ENCODE results near the gene GOLGA8N. TPM values are rescaled to one million over a fixed set of nuclear protein-coding genes. Genes with fewer than 3 reads are reported as not detected.
"Not testable (repeated sequence)": the region's sequence is repeated elsewhere in the genome, so short reads cannot be mapped to it uniquely, and the experiment has no call there.

GOLGA8N gene
- total RNA-seq (1 to 10 TPM; 4.3 to 4.4 TPM), total RNA-seq (0.11 to 6.6 (median 1.8) reads per million in 172 experiments)
- polyA plus RNA-seq (2013, experiment 1 of 2) = 6.8 TPM
- 9.2 TPM for polyA plus RNA-seq (2013, experiment 2 of 2)

DNA sequence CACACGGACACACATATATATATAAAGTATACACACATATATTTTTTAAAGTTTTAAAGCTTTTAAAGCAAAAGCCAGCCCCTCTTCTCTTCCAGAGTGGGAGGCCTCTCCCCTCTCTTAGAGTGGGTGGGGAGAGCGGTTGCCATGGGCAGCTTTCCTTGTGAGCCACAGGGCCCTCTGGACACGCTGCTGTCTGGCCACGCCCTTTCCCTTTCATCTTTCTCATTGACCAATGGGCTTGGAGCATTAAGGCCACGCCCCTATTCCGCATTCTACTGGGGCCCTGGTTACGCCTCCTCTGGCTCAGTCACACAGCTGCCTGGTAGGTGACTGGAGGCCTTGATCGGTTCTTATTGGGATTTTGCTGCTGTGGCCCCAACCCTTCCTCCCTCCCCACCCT is at the start of gene GOLGA8N:
Gene GOLGA8N (plus strand): TSS at position 306 of the 400 bp plus-strand sequence.
- H3K9me3 ChIP-seq (ENCODE audit: control insufficient read depth in 1 of 2, insufficient read depth in 1 of 2, low read length in 2 of 2); H3K4me3 Mint-ChIP-seq; POLR2A ChIA-PET; H3K4me1 ChIP-seq (ENCODE audit: insufficient read depth, low read length); ATAC-seq (ENCODE audit: poor library complexity); intact Hi-C loops (cut with DNase I, micrococcal nuclease); H3K27me3 Mint-ChIP-seq; H3K36me3 Mint-ChIP-seq (ENCODE audit: low read depth); H3K27ac Mint-ChIP-seq; DNase-seq; H3K27ac ChIP-seq (ENCODE audit: low read depth in 1 of 2, low read length in 2 of 2); CTCF ChIA-PET; H3K4me1 Mint-ChIP-seq (ENCODE audit: low read depth); H3K36me3 ChIP-seq (ENCODE audit: insufficient read depth, low read length); H3K27me3 ChIP-seq (ENCODE audit: control insufficient read depth in 1 of 2, insufficient read depth in 2 of 2, low read length in 2 of 2); H3K9me3 Mint-ChIP-seq; H3K4me3 ChIP-seq (ENCODE audit: low read length): not testable (repeated sequence)

- POLR2A ChIA-PET = not testable (repeated sequence)
Measured at GRCh38 chr15:32543456-32543855, 49.8 kb upstream of the GOLGA8N start.

DNA sequence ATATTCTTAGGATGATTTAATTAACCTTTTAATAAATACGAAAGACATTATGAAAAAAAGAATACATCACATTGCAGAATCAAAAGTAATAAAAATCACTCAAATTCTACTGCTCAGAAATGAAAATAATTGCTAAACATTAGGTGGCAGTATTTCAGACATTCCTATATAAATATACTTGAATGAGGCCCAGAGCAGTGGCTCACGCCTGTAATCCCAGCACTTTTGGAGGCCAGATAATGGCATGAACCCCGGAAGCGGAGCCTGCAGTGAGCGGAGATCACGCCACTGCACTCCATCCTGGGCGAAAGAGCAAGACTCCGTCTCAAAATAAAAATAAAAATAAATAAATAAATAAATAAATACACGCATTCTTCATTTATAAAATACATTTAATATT is 48.1 kb upstream of the GOLGA8N start:
- H3K9me3 ChIP-seq (ENCODE audit: control insufficient read depth in 1 of 2, insufficient read depth in 1 of 2, low read length in 2 of 2); DNase-seq; H3K4me1 ChIP-seq (ENCODE audit: insufficient read depth, low read length); H3K27ac Mint-ChIP-seq; H3K4me3 ChIP-seq (ENCODE audit: low read length); H3K36me3 Mint-ChIP-seq (ENCODE audit: low read depth); CTCF ChIA-PET; POLR2A ChIA-PET; H3K36me3 ChIP-seq (ENCODE audit: insufficient read depth, low read length); intact Hi-C loops (cut with DNase I, micrococcal nuclease); H3K4me3 Mint-ChIP-seq; H3K27me3 Mint-ChIP-seq; H3K9me3 Mint-ChIP-seq; H3K4me1 Mint-ChIP-seq (ENCODE audit: low read depth); ATAC-seq (ENCODE audit: poor library complexity); H3K27me3 ChIP-seq (ENCODE audit: control insufficient read depth in 1 of 2, insufficient read depth in 2 of 2, low read length in 2 of 2); H3K27ac ChIP-seq (ENCODE audit: low read depth in 1 of 2, low read length in 2 of 2): not testable (repeated sequence)

More at GRCh38 chr15:32543456-32543855, 49.8 kb upstream of the GOLGA8N start:
- H3K27me3 Mint-ChIP-seq; H3K27ac Mint-ChIP-seq; H3K9me3 Mint-ChIP-seq; ATAC-seq (ENCODE audit: poor library complexity); CTCF ChIA-PET; H3K27me3 ChIP-seq (ENCODE audit: control insufficient read depth in 1 of 2, insufficient read depth in 2 of 2, low read length in 2 of 2); DNase-seq; H3K4me1 Mint-ChIP-seq (ENCODE audit: low read depth); H3K27ac ChIP-seq (ENCODE audit: low read depth in 1 of 2, low read length in 2 of 2); H3K36me3 Mint-ChIP-seq (ENCODE audit: low read depth); H3K9me3 ChIP-seq (ENCODE audit: control insufficient read depth in 1 of 2, insufficient read depth in 1 of 2, low read length in 2 of 2); H3K4me3 Mint-ChIP-seq; H3K4me1 ChIP-seq (ENCODE audit: insufficient read depth, low read length); intact Hi-C loops (cut with DNase I, micrococcal nuclease); H3K4me3 ChIP-seq (ENCODE audit: low read length); H3K36me3 ChIP-seq (ENCODE audit: insufficient read depth, low read length): not testable (repeated sequence)

- H3K4me3 ChIP-seq (ENCODE audit: low read length); H3K36me3 Mint-ChIP-seq (ENCODE audit: low read depth); intact Hi-C loops (cut with DNase I, micrococcal nuclease); ATAC-seq (ENCODE audit: poor library complexity); H3K36me3 ChIP-seq (ENCODE audit: insufficient read depth, low read length); H3K27me3 Mint-ChIP-seq; H3K9me3 Mint-ChIP-seq; H3K4me1 Mint-ChIP-seq (ENCODE audit: low read depth); H3K4me1 ChIP-seq (ENCODE audit: insufficient read depth, low read length); DNase-seq; POLR2A ChIA-PET; H3K9me3 ChIP-seq (ENCODE audit: control insufficient read depth in 1 of 2, insufficient read depth in 1 of 2, low read length in 2 of 2); H3K27me3 ChIP-seq (ENCODE audit: control insufficient read depth in 1 of 2, insufficient read depth in 2 of 2, low read length in 2 of 2); H3K4me3 Mint-ChIP-seq; H3K27ac Mint-ChIP-seq; CTCF ChIA-PET; H3K27ac ChIP-seq (ENCODE audit: low read depth in 1 of 2, low read length in 2 of 2): not testable (repeated sequence)
Measured at GRCh38 chr15:32554587-32554986, 38.7 kb upstream of the GOLGA8N start.

DNA sequence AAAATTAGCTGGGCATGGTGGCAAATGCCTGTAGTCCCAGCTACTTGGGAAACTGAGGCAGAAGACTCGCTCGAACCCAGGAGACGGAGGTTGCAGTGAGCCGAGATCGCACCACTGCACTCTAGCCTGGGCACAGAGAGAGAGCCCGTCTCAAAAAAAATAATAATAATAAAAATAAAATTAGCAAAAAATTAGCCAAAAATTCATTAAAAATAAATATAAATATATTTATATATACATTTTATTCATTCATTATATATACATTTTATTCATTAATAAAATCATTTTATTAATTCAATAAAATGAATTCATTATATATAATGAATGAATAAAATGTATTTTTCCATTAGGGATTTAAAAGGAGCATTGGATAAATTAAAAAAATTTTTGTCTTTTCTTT is 31.1 kb upstream of the GOLGA8N start:
- CTCF ChIA-PET; H3K4me1 ChIP-seq (ENCODE audit: insufficient read depth, low read length); H3K36me3 ChIP-seq (ENCODE audit: insufficient read depth, low read length); H3K27ac Mint-ChIP-seq; H3K27me3 ChIP-seq (ENCODE audit: control insufficient read depth in 1 of 2, insufficient read depth in 2 of 2, low read length in 2 of 2); H3K36me3 Mint-ChIP-seq (ENCODE audit: low read depth); H3K27ac ChIP-seq (ENCODE audit: low read depth in 1 of 2, low read length in 2 of 2); H3K4me1 Mint-ChIP-seq (ENCODE audit: low read depth); H3K27me3 Mint-ChIP-seq; intact Hi-C loops (cut with DNase I, micrococcal nuclease); H3K4me3 Mint-ChIP-seq; H3K9me3 ChIP-seq (ENCODE audit: control insufficient read depth in 1 of 2, insufficient read depth in 1 of 2, low read length in 2 of 2); H3K4me3 ChIP-seq (ENCODE audit: low read length); POLR2A ChIA-PET; H3K9me3 Mint-ChIP-seq; DNase-seq; ATAC-seq (ENCODE audit: poor library complexity): not testable (repeated sequence)

DNA sequence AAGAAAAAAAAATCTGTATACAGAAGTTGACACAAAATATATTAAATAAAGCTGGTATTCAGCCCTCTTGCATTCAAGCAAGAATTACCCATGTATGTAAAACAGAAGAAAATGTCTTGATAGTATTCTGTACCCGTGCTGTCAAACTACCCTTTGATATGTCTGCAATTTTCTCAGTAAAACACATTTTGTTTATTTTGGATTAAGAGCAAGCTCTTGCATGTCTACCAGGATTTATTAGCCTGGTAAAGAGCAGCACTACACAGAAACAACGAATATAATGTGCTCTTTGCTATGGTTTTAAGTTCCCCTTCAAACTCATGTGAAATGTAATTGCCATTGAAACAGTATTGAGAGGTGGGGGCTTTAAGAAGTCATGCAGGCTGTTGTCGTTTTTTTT is 24.3 kb upstream of the GOLGA8N start:
- ATAC-seq (ENCODE audit: poor library complexity); H3K9me3 Mint-ChIP-seq; H3K36me3 ChIP-seq (ENCODE audit: insufficient read depth, low read length); H3K27me3 ChIP-seq (ENCODE audit: control insufficient read depth in 1 of 2, insufficient read depth in 2 of 2, low read length in 2 of 2); H3K27ac Mint-ChIP-seq; H3K9me3 ChIP-seq (ENCODE audit: control insufficient read depth in 1 of 2, insufficient read depth in 1 of 2, low read length in 2 of 2); H3K36me3 Mint-ChIP-seq (ENCODE audit: low read depth); H3K27me3 Mint-ChIP-seq; intact Hi-C loops (cut with DNase I, micrococcal nuclease); POLR2A ChIA-PET; H3K4me3 Mint-ChIP-seq; H3K4me1 Mint-ChIP-seq (ENCODE audit: low read depth); CTCF ChIA-PET; H3K4me3 ChIP-seq (ENCODE audit: low read length); H3K27ac ChIP-seq (ENCODE audit: low read depth in 1 of 2, low read length in 2 of 2); H3K4me1 ChIP-seq (ENCODE audit: insufficient read depth, low read length); DNase-seq: not testable (repeated sequence)

DNA sequence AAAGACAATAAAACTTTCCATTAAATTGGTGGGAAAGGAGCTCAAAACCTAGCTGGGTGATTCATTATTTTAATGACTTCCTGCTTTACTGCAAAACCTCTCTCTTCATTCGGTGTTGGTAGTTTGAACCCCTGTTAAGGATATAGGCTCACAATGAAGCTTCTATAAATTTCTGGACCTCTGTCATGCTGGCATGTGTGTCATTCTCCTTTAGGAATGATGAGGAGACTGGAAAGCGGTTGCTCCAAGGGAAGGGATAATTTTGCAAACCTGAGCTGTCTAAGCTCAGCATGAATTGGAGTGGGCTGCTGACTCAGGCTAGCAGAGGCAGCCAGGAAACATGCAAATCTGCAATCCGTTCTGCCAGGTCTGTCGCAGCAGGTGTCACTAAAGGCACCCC is 14.8 kb upstream of the GOLGA8N start:
- CTCF ChIA-PET; H3K9me3 ChIP-seq (ENCODE audit: control insufficient read depth in 1 of 2, insufficient read depth in 1 of 2, low read length in 2 of 2); H3K27ac Mint-ChIP-seq; H3K27ac ChIP-seq (ENCODE audit: low read depth in 1 of 2, low read length in 2 of 2); H3K4me3 Mint-ChIP-seq; H3K4me3 ChIP-seq (ENCODE audit: low read length); H3K4me1 ChIP-seq (ENCODE audit: insufficient read depth, low read length); H3K36me3 ChIP-seq (ENCODE audit: insufficient read depth, low read length); H3K27me3 Mint-ChIP-seq; DNase-seq; POLR2A ChIA-PET; H3K36me3 Mint-ChIP-seq (ENCODE audit: low read depth); H3K4me1 Mint-ChIP-seq (ENCODE audit: low read depth); H3K9me3 Mint-ChIP-seq; H3K27me3 ChIP-seq (ENCODE audit: control insufficient read depth in 1 of 2, insufficient read depth in 2 of 2, low read length in 2 of 2); ATAC-seq (ENCODE audit: poor library complexity); intact Hi-C loops (cut with DNase I, micrococcal nuclease): not testable (repeated sequence)

All from CD4-positive, alpha-beta T cell (primary cell).